ENCODE results near the gene EXOSC7. TPM values are rescaled to one million over a fixed set of nuclear protein-coding genes. Genes with fewer than 3 reads are reported as not detected.

Gene EXOSC7
- total and polyA plus RNA-seq, 2 donors (not counting 3 experiments of a cell fraction or from before 2014, with no cell fraction given): 44.5 to 53.8 TPM

GRCh38 chr3:45029661-45030060 is 53.6 kb downstream of the EXOSC7 start:
- no peaks in the 10 kb centered on the region for H4K20me1 ChIP-seq (replicated peaks; ENCODE audit: control insufficient read depth, extremely low read depth, insufficient read depth, low read length)
- peaks cover 18% of the 10 kb centered on the region for H3K4me1 ChIP-seq (ENCODE audit: control insufficient read depth, extremely low read depth, insufficient read depth, low read length)
- no peak overlapping the region for H3K4me3 ChIP-seq (replicated peaks in 1 of 3; ENCODE audit: insufficient read depth in 1 of 3, low read depth in 1 of 3, low read length in 3 of 3)
- FAIRE-seq: peak; percentile 47
- ChIA-PET CTCF (interaction anchor here (0.7 to 2.0 kb wide), 3 partner anchors 8 to 18 kb away, joined by 3 to 6 read pairs (median 3); no protein-coding TSS in a partner anchor), POLR2A (no interaction called here)
- H3K36me3 ChIP-seq (ENCODE audit: control insufficient read depth in 2 of 2, extremely low read depth in 1 of 2, insufficient read depth in 2 of 2, low read length in 2 of 2): no peaks in the 10 kb centered on the region
- no peak for DNase-seq (ENCODE audit: low read depth, low spot score)
- H3K27ac ChIP-seq (ENCODE audit: insufficient read depth, low read depth, low read length): no peak overlapping the region
- H3K4me2 ChIP-seq (ENCODE audit: insufficient read depth, low read length): no peak overlapping the region
- H3K27me3 ChIP-seq (ENCODE audit: control insufficient read depth in 2 of 2, insufficient read depth in 2 of 2, low read length in 2 of 2): no peaks in the 10 kb centered on the region
- intact Hi-C loops (cut with micrococcal nuclease) (loop anchor here (10.0 kb wide), 1 partner anchor 475 kb away; the partner anchor contains the start of gene ZKSCAN7), dilution Hi-C loops (cut with MboI; ENCODE audit: extremely low pct_ligation_motif_present, low sequenced_read_pairs) (loop anchor here (25.0 kb wide), 1 partner anchor 483 kb away; no protein-coding TSS in a partner anchor)
- TF ChIP-seq MYC (IDR thresholded peaks at IDR 0.05; ENCODE audit: low read depth, low read length) (no peak), POLR2A (IDR thresholded peaks at IDR 0.05; ENCODE audit: low read depth, low read length) (no peak), FOS (IDR thresholded peaks at IDR 0.05; ENCODE audit: borderline replicate concordance, insufficient read depth, low read length) (no peak), CTCF (IDR thresholded peaks at IDR 0.05; ENCODE audit: extremely low read depth in 1 of 2, insufficient read depth in 1 of 2, low read depth in 1 of 2, low read length in 2 of 2) (no peak), JUN (IDR thresholded peaks at IDR 0.05; ENCODE audit: borderline replicate concordance, insufficient read depth, insufficient read length, low read depth) (no peak)
- BruUV-seq (replicated peaks): no TSS peak
- H3K9ac ChIP-seq (replicated peaks; ENCODE audit: extremely low read depth, insufficient read depth, low read length): no peak overlapping the region
- H3K9me3 ChIP-seq (replicated peaks; ENCODE audit: control insufficient read depth, insufficient read depth, low read length): no peaks in the 10 kb centered on the region
- H3K79me2 ChIP-seq (ENCODE audit: control insufficient read depth, insufficient read depth, low read length): no peaks in the 10 kb centered on the region
- H3K9me1 ChIP-seq (replicated peaks; ENCODE audit: control insufficient read depth, extremely low read depth, insufficient read depth, low read length): no peaks in the 10 kb centered on the region
- H2AFZ ChIP-seq (ENCODE audit: low read depth, low read length): no peak overlapping the region

- intact Hi-C loops (cut with micrococcal nuclease) (no loop called here), dilution Hi-C loops (cut with MboI; ENCODE audit: extremely low pct_ligation_motif_present, low sequenced_read_pairs) (loop anchor here (25.0 kb wide), 1 partner anchor 481 kb away; no protein-coding TSS in a partner anchor)
- H3K27ac ChIP-seq (ENCODE audit: insufficient read depth, low read depth, low read length): no peak overlapping the region
- H3K36me3 ChIP-seq (ENCODE audit: control insufficient read depth in 2 of 2, extremely low read depth in 1 of 2, insufficient read depth in 2 of 2, low read length in 2 of 2): no peaks in the 10 kb centered on the region
- H3K79me2 ChIP-seq (ENCODE audit: control insufficient read depth, insufficient read depth, low read length): no peaks in the 10 kb centered on the region
- no peak overlapping the region for H2AFZ ChIP-seq (ENCODE audit: low read depth, low read length)
- CTCF ChIA-PET: interaction anchor here (1.0 to 1.9 kb wide), 2 partner anchors 9 to 179 kb away, joined by 3 to 8 read pairs; no protein-coding TSS in a partner anchor
- no peak overlapping the region for H3K4me2 ChIP-seq (ENCODE audit: insufficient read depth, low read length)
- H3K9me1 ChIP-seq (replicated peaks; ENCODE audit: control insufficient read depth, extremely low read depth, insufficient read depth, low read length): no peaks in the 10 kb centered on the region
- DNase-seq (ENCODE audit: low read depth, low spot score) (no peak), FAIRE-seq (no peak)
- TF ChIP-seq CTCF (IDR thresholded peaks at IDR 0.05; ENCODE audit: extremely low read depth in 1 of 2, insufficient read depth in 1 of 2, low read depth in 1 of 2, low read length in 2 of 2): no peak
- no peak for TF ChIP-seq MYC (IDR thresholded peaks at IDR 0.05; ENCODE audit: low read depth, low read length)
- TF ChIP-seq GATA2 (IDR thresholded peaks at IDR 0.05; ENCODE audit: insufficient read depth, insufficient read length, low read depth, low read length): no peak
- no peak for TF ChIP-seq JUN (IDR thresholded peaks at IDR 0.05; ENCODE audit: borderline replicate concordance, insufficient read depth, insufficient read length, low read depth)
- no peak for TF ChIP-seq EZH2 (IDR thresholded peaks at IDR 0.05; ENCODE audit: borderline replicate concordance, low read depth, low read length, severe bottlenecking)
- no peak for TF ChIP-seq POLR2A (IDR thresholded peaks at IDR 0.05; ENCODE audit: low read depth, low read length)
- H4K20me1 ChIP-seq (replicated peaks; ENCODE audit: control insufficient read depth, extremely low read depth, insufficient read depth, low read length): no peaks in the 10 kb centered on the region
- H3K27me3 ChIP-seq (ENCODE audit: control insufficient read depth in 2 of 2, insufficient read depth in 2 of 2, low read length in 2 of 2): no peaks in the 10 kb centered on the region
- H3K4me3 ChIP-seq (replicated peaks in 1 of 3; ENCODE audit: insufficient read depth in 1 of 3, low read depth in 1 of 3, low read length in 3 of 3): no peak overlapping the region
- no peak overlapping the region for H3K9ac ChIP-seq (replicated peaks; ENCODE audit: extremely low read depth, insufficient read depth, low read length)
- BruUV-seq (replicated peaks): no TSS peak
- POLR2A ChIA-PET: no interaction called here
- H3K4me1 ChIP-seq (ENCODE audit: control insufficient read depth, extremely low read depth, insufficient read depth, low read length): no peaks in the 10 kb centered on the region
- H3K9me3 ChIP-seq (replicated peaks; ENCODE audit: control insufficient read depth, insufficient read depth, low read length): no peaks in the 10 kb centered on the region
Observed at GRCh38 chr3:45031531-45031930, 55.5 kb downstream of the EXOSC7 start.

Measured in endothelial cell of umbilical vein (primary cell).